Measurements from ENCODE around the gene SERPINA9.

DNA sequence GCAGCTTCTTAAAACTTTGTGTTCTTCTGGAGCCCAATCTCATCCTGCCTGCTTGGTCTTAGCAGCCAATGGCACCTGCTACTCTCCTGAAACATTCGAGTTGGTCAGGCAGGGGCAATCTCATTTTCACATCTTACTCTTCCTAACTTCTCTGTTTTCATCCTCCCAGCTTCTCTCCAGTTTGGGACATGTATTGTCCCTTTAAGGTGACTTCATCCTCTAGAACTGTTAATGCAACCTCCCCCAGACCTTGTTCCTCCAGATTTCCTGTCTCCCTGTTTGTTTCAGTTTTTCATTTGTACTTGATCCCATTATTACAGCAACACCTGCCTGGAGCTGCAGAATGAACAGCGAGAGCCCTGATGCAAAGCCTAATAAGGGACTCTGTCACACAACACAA lies 54.7 kb downstream of the SERPINA9 start:
- TF ChIP-seq, protein P1, sequence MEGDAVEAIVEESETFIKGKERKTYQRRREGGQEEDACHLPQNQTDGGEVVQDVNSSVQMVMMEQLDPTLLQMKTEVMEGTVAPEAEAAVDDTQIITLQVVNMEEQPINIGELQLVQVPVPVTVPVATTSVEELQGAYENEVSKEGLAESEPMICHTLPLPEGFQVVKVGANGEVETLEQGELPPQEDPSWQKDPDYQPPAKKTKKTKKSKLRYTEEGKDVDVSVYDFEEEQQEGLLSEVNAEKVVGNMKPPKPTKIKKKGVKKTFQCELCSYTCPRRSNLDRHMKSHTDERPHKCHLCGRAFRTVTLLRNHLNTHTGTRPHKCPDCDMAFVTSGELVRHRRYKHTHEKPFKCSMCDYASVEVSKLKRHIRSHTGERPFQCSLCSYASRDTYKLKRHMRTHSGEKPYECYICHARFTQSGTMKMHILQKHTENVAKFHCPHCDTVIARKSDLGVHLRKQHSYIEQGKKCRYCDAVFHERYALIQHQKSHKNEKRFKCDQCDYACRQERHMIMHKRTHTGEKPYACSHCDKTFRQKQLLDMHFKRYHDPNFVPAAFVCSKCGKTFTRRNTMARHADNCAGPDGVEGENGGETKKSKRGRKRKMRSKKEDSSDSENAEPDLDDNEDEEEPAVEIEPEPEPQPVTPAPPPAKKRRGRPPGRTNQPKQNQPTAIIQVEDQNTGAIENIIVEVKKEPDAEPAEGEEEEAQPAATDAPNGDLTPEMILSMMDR (IDR thresholded peaks at IDR 0.05) = no peak
- TF ChIP-seq POLR2A (IDR thresholded peaks at IDR 0.05) = no peak

Measured in Peyer's patch (tissue), 4 donors.